Measurements from ENCODE around the gene GAB2. TPM values are rescaled to one million over a fixed set of nuclear protein-coding genes. Genes with fewer than 3 reads are reported as not detected.
"Not testable (repeated sequence)": the region's sequence is repeated elsewhere in the genome, so short reads cannot be mapped to it uniquely, and the experiment has no call there.

The GAB2 gene
- polyA plus RNA-seq, 2 of the 4 experiments (the other 2 are of a cell fraction) = 2.8 to 4.7 TPM

DNA sequence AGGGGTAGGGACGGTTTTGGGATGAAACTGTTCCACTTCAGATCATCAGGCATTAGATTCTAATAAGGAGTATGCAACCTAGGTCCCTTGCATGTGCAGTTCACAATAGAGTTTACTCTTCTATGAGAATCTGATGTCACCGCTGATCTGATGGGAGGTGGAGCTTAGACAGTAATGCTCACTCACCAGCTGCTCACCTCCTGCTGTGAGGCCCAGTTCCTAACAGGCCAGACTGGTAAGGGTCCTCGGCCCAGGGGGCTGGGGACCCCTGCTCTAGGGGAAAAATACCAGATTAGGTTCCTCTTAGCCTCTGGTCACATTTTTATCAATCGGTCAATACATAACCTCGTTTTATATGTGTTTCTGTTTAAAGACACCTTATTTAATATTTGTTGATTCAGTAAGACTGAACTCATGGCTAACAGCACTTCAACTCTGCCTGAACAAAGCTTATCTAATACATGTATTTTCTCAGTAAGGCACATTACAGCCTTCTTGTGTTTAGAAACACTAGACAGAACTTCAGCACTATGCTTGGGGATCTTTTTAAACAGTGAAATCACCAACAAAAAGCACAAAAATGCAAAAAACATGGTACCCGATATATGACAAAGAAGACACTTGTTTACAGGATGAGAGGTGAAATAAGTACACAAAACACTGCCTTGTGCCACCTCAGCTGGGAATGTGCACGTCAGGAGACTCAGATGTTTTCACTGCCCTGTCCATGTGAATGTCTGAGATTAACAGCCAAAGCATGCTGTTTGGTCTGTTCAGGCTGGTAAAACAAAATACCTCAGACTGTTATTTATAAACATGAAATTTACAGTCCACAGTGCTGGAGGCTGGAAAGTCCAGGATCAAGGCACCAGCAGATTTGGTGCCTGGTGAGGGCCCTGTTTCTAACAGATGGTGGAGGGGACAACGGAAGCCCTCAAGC lies 121.4 kb downstream of the GAB2 start:
- H3K9me3 ChIP-seq = no peaks in the 10 kb centered on the region
- no peak overlapping the region for H3K27ac ChIP-seq
- FAIRE-seq (no peak), DNase-seq (ENCODE audit: low read depth in 1 of 2, low spot score in 1 of 2) (no peak), ATAC-seq (no peak)
- no peak overlapping the region for H3K4me3 ChIP-seq
- POLR2A ChIA-PET = no interaction called here
- CTCF ChIA-PET = no interaction called here
- no peak overlapping the region for H3K4me2 ChIP-seq
- no peaks in the 10 kb centered on the region for H3K4me1 ChIP-seq
- TF ChIP-seq ZFP36 (IDR thresholded peaks at IDR 0.05; ENCODE audit: borderline replicate concordance, partially characterized antibody) = no peak
- TF ChIP-seq, protein P1, sequence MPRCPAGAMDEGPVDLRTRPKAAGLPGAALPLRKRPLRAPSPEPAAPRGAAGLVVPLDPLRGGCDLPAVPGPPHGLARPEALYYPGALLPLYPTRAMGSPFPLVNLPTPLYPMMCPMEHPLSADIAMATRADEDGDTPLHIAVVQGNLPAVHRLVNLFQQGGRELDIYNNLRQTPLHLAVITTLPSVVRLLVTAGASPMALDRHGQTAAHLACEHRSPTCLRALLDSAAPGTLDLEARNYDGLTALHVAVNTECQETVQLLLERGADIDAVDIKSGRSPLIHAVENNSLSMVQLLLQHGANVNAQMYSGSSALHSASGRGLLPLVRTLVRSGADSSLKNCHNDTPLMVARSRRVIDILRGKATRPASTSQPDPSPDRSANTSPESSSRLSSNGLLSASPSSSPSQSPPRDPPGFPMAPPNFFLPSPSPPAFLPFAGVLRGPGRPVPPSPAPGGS (IDR thresholded peaks at IDR 0.05) = no peak
- no peak for TF ChIP-seq MAFK (IDR thresholded peaks at IDR 0.05; ENCODE audit: partially characterized antibody)
- TF ChIP-seq, protein P2, sequence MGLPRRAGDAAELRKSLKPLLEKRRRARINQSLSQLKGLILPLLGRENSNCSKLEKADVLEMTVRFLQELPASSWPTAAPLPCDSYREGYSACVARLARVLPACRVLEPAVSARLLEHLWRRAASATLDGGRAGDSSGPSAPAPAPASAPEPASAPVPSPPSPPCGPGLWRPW (IDR thresholded peaks at IDR 0.05) = no peak
- WGBS (ENCODE audit: missing lambda C conversion rate) = 63% methylated on average over 8 of the region's 8 CpGs

DNA sequence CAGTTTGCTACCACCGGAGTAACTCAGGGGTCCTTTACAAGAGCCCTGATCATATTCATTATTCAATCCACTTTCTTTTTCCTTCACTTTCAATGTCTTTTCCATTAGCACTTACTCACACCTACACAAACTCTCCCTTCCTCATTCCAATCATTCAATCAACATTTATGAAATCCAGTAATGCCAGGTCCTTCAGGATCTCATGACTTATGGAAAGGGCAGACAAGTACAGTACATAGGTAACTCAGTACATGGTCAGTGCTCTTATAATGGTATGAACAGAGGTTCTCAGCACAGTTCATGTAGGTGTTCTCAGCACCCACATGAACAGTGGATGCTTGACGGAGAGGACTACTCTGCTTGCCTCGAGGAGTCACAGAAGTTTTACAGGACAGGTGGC lies 122.3 kb downstream of the GAB2 start:
- H3K27ac ChIP-seq = no peak overlapping the region
- FAIRE-seq = no peak
- CTCF ChIA-PET = no interaction called here
- POLR2A ChIA-PET = no interaction called here
- H3K9me3 ChIP-seq = no peaks in the 10 kb centered on the region
- WGBS (ENCODE audit: missing lambda C conversion rate) = 85% methylated on average over 3 of the region's 3 CpGs
- no peak for DNase-seq (ENCODE audit: low read depth in 1 of 2, low spot score in 1 of 2)
- H3K4me3 ChIP-seq = no peak overlapping the region
- TF ChIP-seq TFCP2L1 (CRISPR knock-in tag; IDR thresholded peaks at IDR 0.05) (no peak), POLR2AphosphoS2 (conservative IDR thresholded peaks at IDR 0.05; ENCODE audit: low read length) (no peak)
- H3K4me1 ChIP-seq = peaks cover 5% of the 10 kb centered on the region; the same call in 2 of the 3 replicates
- no peak for ATAC-seq
- H3K4me2 ChIP-seq = no peak overlapping the region

DNA sequence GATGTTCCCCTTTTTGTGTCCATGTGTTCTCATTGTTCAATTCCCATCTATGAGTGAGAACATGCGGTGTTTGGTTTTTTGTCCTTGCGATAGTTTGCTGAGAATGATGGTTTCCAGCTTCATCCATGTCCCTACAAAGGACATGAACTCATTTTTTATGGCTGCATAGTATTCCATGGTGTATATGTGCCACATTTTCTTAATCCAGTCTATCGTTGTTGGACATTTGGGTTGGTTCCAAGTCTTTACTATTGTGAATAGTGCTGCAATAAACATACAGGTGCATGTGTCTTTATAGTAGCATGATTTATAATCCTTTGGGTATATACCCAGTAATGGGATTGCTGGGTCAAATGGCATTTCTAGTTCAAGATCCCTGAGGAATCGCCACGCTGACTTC lies 123.5 kb downstream of the GAB2 start:
- ATAC-seq; DNase-seq (ENCODE audit: low read depth in 1 of 2, low spot score in 1 of 2); CTCF ChIA-PET; H3K27ac ChIP-seq; FAIRE-seq; POLR2A ChIA-PET; H3K4me3 ChIP-seq; H3K9me3 ChIP-seq; H3K4me2 ChIP-seq: not testable (repeated sequence)
- WGBS (ENCODE audit: missing lambda C conversion rate) = 77% methylated on average over 5 of the region's 5 CpGs
- H3K4me1 ChIP-seq = peaks cover 11% of the 10 kb centered on the region; the same call in 2 of the 3 replicates

DNA sequence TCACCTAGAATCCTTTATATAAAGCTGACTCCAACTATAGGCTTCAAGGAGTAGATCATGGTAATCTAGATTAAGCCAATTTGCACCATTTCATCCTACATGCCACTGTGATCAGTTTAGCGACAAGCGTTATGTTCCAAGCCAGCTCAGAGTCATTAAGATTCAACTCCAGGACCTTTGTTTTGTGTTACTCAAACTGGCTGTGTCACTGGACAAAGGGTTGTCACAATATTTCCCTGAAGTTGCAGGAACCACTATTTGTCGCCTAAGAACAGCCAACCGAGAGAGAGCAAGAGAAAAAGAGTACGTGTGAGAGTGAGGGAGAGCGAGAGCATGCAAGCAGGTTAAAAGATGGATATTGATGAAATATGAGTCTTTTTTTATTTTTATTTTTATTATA lies 124.1 kb downstream of the GAB2 start:
- ATAC-seq (no peak), DNase-seq (ENCODE audit: low read depth in 1 of 2, low spot score in 1 of 2) (no peak), FAIRE-seq (no peak)

DNA sequence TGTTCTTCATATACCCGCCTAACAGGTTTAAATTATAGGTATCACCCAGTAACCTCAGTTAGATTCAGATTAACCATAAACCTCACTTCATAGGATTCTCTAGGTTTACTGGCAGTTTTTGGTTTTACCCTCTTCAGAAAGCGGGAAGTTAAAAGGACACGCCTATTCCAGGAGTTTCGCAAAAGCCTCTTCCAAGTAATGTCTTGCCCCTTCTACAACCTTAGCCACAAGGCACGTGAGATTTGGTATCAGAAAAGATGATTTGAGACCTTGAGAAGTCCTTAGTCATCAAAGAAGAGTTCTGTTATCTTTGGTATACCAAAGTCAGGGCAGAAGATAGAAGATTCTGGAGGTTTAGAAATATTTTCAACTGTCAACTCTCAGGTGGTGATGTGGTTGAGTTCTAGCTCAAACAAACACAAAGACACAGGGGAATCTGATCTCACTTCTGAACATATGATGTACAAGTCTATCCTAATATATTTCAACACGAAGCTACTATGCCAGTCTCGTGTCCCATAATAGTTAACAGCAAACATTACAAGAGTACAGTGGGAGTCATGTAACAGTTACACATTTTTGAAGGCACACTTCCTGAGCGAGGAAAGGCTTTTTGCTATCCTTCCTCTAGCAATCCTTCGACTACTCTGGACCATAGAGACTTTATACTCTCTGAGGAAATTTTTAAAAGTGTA lies 125.4 kb downstream of the GAB2 start:
- WGBS (ENCODE audit: missing lambda C conversion rate) = 75% methylated on average over 9 of the region's 9 CpGs
- ATAC-seq (no peak), FAIRE-seq (no peak), DNase-seq (ENCODE audit: low read depth in 1 of 2, low spot score in 1 of 2) (no peak)
- H3K27ac ChIP-seq = no peak overlapping the region
- H3K4me3 ChIP-seq = no peak overlapping the region
- peaks cover 11% of the 10 kb centered on the region; the same call in 2 of the 3 replicates for H3K4me1 ChIP-seq
- CTCF ChIA-PET = no interaction called here
- H3K4me2 ChIP-seq = no peak overlapping the region
- POLR2A ChIA-PET = no interaction called here
- peaks cover 9% of the 10 kb centered on the region; the same call in 1 of the 3 replicates for H3K9me3 ChIP-seq
- TF ChIP-seq FOSL2 (IDR thresholded peaks at IDR 0.05) (no peak), FOSL2 (CRISPR knock-in tag; IDR thresholded peaks at IDR 0.05) (no peak), HOXA7 (CRISPR knock-in tag; IDR thresholded peaks at IDR 0.05) (no peak), FOSB (CRISPR knock-in tag; IDR thresholded peaks at IDR 0.05) (no peak), CBX2 (IDR thresholded peaks at IDR 0.05; ENCODE audit: borderline replicate concordance, low read depth) (no peak), JUN (IDR thresholded peaks at IDR 0.05) (no peak), CHD2 (IDR thresholded peaks at IDR 0.05; ENCODE audit: low read length, partially characterized antibody) (no peak), ZFP36 (IDR thresholded peaks at IDR 0.05; ENCODE audit: borderline replicate concordance, partially characterized antibody) (no peak), NPAS2 (CRISPR knock-in tag; IDR thresholded peaks at IDR 0.05; ENCODE audit: borderline replicate concordance) (no peak), EHF (CRISPR knock-in tag; IDR thresholded peaks at IDR 0.05) (no peak)
- TF ChIP-seq, protein P3, sequence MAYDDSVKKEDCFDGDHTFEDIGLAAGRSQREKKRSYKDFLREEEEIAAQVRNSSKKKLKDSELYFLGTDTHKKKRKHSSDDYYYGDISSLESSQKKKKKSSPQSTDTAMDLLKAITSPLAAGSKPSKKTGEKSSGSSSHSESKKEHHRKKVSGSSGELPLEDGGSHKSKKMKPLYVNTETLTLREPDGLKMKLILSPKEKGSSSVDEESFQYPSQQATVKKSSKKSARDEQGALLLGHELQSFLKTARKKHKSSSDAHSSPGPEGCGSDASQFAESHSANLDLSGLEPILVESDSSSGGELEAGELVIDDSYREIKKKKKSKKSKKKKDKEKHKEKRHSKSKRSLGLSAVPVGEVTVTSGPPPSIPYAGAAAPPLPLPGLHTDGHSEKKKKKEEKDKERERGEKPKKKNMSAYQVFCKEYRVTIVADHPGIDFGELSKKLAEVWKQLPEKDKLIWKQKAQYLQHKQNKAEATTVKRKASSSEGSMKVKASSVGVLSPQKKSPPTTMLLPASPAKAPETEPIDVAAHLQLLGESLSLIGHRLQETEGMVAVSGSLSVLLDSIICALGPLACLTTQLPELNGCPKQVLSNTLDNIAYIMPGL (CRISPR knock-in tag; IDR thresholded peaks at IDR 0.05; ENCODE audit: borderline replicate concordance) = no peak
- TF ChIP-seq, protein P4, sequence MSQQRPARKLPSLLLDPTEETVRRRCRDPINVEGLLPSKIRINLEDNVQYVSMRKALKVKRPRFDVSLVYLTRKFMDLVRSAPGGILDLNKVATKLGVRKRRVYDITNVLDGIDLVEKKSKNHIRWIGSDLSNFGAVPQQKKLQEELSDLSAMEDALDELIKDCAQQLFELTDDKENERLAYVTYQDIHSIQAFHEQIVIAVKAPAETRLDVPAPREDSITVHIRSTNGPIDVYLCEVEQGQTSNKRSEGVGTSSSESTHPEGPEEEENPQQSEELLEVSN (IDR thresholded peaks at IDR 0.05; ENCODE audit: borderline replicate concordance, low read depth) = no peak

More for the DNA sequence above, 124.1 kb downstream of the GAB2 start:
- WGBS (ENCODE audit: missing lambda C conversion rate) = 92% methylated on average over 6 of the region's 6 CpGs
- peaks cover 6% of the 10 kb centered on the region; the same call in 1 of the 3 replicates for H3K9me3 ChIP-seq
- H3K4me2 ChIP-seq = no peak overlapping the region
- TF ChIP-seq, protein P5, sequence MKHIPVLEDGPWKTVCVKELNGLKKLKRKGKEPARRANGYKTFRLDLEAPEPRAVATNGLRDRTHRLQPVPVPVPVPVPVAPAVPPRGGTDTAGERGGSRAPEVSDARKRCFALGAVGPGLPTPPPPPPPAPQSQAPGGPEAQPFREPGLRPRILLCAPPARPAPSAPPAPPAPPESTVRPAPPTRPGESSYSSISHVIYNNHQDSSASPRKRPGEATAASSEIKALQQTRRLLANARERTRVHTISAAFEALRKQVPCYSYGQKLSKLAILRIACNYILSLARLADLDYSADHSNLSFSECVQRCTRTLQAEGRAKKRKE (CRISPR knock-in tag; IDR thresholded peaks at IDR 0.05; ENCODE audit: low read depth) = no peak
- TF ChIP-seq TP53 (CRISPR knock-in tag; IDR thresholded peaks at IDR 0.05) (no peak), ZSCAN20 (CRISPR knock-in tag; IDR thresholded peaks at IDR 0.05) (no peak)
- peaks cover 11% of the 10 kb centered on the region; the same call in 2 of the 3 replicates for H3K4me1 ChIP-seq
- POLR2A ChIA-PET = no interaction called here
- H3K4me3 ChIP-seq = no peak overlapping the region
- no peak overlapping the region for H3K27ac ChIP-seq
- CTCF ChIA-PET = no interaction called here
